Measurements from ENCODE around the gene HDLBP.

GRCh38 chr2:241189856-241190201, 125.6 kb downstream of the HDLBP start:
- TF ChIP-seq, protein P1, sequence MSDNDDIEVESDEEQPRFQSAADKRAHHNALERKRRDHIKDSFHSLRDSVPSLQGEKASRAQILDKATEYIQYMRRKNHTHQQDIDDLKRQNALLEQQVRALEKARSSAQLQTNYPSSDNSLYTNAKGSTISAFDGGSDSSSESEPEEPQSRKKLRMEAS (IDR thresholded peaks at IDR 0.05; ENCODE audit: low read depth, low read length): no peak
- TF ChIP-seq CTCF (IDR thresholded peaks at IDR 0.05; ENCODE audit: low read depth, low read length) (no peak), POLR2A (IDR thresholded peaks at IDR 0.05; ENCODE audit: extremely low read depth, insufficient read length) (no peak)

Measured in NB4 (cell line).